Coronary artery (tissue), 2 donors: ENCODE results near the gene SZRD1.

Experiments
- DNase-seq: peaks from one replicate; pipeline ENCODE4 v3.0.0-alpha.2; 2017; ENCODE audit warnings: low spot score
- H3K27ac ChIP-seq, 2 donors: fragments of 200-600 bp; sonication (generic); one replicate each; pipeline ENCODE4 v1.5.1; 2016 to 2019
- H3K4me3 ChIP-seq: fragments of 200-600 bp; sonication (generic); 2 replicates; pipeline ENCODE4 v1.5.1; 2016; ENCODE audit warnings: mild to moderate bottlenecking, moderate library complexity
- TF ChIP-seq, protein P1 (sequence below): fragments of 200-600 bp; sonication (generic); IDR thresholded peaks from one replicate; pipeline ENCODE4 v1.5.1; 2019; ENCODE audit warnings: antibody characterized with exemption

SZRD1 gene

DNA sequence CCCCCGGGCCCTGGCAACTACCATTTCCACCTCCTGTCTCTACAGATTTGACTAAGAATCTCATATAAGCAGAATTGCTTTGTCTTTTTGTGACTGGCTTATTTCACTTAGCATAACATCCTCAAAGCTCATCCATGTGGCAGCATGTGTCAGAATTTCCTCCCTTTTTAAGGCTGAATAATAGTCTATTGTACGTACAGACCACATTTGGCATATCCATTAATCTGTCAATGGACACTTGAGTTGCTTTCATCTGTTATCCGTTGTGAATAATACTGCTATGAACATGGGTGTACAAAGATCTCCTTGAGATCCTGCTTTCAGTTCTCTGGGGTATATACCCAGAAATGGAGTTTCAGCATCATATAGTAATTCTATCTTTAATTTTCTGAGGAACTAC lies 46.1 kb downstream of the SZRD1 start:
- no peak for DNase-seq
- Histone ChIP-seq H3K4me3 (no peak overlapping the region), H3K27ac (no peak overlapping the region)
- TF ChIP-seq, protein P1, sequence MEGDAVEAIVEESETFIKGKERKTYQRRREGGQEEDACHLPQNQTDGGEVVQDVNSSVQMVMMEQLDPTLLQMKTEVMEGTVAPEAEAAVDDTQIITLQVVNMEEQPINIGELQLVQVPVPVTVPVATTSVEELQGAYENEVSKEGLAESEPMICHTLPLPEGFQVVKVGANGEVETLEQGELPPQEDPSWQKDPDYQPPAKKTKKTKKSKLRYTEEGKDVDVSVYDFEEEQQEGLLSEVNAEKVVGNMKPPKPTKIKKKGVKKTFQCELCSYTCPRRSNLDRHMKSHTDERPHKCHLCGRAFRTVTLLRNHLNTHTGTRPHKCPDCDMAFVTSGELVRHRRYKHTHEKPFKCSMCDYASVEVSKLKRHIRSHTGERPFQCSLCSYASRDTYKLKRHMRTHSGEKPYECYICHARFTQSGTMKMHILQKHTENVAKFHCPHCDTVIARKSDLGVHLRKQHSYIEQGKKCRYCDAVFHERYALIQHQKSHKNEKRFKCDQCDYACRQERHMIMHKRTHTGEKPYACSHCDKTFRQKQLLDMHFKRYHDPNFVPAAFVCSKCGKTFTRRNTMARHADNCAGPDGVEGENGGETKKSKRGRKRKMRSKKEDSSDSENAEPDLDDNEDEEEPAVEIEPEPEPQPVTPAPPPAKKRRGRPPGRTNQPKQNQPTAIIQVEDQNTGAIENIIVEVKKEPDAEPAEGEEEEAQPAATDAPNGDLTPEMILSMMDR, result no peak

DNA sequence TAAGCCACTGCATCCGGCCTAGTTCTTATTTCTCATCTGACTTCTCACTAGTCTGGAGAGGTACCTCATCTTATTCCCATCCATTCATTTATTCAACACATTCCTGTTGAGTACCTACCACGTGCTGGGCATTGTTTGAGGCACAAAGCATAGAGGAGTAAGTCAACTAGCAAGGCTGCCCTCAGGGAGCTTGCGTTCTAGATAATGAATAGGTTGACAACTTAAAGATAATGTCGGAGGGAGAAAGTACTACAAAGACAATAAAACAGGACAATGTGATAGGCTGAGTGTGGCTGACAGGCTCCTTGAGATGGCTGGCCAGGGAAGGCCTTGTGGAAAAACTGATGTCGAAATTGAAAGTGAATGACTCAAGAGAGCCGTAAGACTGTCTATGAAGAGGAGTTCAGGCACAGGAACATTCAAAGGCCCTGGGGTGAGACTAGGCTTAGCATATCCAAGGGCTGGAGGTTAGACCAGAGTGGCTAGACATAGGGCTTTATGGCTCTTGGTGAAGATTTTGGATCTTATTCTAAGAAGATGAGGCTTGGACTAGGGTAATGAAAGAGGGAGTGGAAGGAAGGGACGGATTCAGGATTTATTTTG lies 51.9 kb downstream of the SZRD1 start:
- TF ChIP-seq, protein P1, result no peak
- Histone ChIP-seq H3K27ac (no peak overlapping the region), H3K4me3 (no peak overlapping the region)
- no peak for DNase-seq

DNA sequence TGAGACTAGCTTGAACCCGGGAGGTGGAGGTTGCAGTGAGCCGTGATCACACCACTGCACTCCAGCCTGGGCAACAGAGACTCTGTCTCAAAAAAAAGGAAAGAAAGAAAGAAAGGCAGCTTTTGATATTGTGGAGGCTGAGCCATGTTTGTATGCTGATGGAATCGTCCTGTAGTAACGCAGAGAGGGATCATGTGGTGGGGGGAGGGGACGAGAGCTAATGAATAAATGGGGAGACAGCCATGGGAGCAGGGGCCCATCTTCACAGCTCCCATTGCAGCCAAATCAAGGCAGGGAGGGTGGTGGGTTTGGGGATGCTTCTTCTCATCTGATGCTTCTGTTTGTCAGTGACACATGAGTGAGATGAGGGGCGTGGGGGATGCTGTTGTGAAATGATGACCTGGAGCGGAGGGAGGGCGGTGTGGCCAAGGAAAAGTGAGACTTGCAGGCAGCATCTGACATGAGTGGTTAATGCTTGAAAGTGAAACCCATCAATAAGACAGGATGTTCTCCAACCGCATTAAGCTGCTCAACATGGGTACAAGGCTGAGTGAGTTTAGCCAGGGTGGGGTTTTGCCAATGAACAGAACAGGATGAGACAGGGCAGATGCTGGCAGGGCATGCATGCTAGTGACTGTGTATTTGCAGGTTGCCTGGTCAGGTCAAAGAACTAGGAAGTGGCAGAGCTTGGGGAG lies 53.5 kb downstream of the SZRD1 start:
- H3K27ac ChIP-seq, result no peak overlapping the region
- H3K4me3 ChIP-seq, result no peak overlapping the region
- no peak for DNase-seq
- TF ChIP-seq, protein P1, result no peak

DNA sequence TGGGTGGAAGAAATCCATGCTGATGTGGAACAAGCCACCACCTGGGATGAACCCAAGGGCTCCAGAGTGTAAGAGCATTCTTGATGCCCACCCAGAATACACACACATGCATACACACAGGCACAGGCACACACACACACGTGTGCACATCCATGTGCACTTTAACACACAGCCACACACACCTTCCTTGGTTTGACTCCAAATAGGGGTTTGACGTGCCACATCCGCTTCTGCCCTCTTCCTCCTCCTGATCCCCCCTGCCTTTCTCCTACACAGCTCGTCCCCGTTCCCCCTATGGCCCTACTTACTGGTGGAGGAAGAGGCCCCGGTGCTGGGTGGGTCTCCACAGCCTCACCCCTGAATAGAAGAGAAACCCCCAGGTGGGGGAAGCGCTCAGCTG lies 54.2 kb downstream of the SZRD1 start:
- DNase-seq, result no peak
- Histone ChIP-seq H3K4me3 (no peak overlapping the region), H3K27ac (no peak overlapping the region)
- TF ChIP-seq, protein P1, result no peak

DNA sequence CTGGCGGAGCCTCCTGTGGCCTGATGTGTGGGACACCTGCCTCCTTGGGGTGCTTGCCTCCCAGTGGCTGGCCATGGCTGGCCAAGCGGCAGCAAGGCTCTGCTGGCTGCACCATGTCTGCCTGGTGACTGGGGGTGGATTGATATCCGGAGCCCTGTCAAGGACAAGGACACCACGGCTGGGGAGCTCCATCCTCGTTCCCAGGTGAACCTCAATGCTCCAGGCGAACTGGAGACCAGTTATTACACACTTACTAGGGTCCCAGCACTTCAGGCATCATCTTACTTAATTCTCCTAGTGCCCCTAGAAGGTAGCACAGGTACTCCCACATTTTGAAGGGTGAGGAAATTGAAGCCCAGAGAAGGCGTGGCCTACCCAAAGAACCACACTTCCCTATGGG lies 55.0 kb downstream of the SZRD1 start:
- Histone ChIP-seq H3K4me3 (no peak overlapping the region), H3K27ac (no peak overlapping the region)
- no peak for DNase-seq
- TF ChIP-seq, protein P1, result no peak

DNA sequence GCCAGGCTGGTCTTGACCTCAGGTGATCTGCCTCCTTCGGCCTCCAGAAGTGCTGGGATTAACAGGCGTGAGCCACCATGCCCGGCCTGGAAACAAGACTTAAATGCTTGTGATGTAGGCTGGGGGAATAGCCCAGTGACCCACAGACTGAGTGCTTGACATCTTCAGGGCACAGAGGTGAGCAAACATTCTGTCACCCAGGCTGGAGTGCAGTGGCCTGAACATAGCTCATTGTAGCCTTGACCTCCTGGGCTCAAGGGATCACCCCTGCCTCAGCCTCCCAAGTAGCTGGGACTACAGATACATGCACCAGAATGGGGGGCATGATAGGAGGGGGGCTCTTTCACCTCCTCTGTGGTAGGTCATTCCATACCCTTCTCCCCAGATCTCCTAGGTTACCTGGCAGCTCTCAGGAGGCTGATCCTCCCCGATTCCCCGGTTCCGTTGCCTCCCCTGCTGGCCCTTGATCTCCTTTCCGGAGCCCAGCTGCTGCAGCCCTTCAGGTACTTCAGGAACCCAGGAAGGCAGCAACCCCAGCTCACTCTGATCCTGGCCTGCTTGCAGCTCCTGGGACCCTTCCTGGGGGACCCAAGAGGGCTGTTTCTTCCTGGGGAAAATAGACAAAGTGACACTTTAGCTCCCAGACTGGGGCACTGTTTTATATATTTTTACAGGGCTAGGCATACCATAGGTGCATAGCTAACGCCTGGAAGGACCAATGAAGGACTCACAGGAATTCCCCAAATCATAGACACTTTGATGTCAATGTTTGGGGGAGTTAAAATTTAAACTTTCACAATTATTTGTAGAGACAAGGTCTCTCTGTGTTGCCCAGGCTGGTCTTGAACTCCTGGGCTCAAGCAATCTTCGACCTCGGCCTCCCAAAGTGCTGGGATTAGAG lies 58.3 kb downstream of the SZRD1 start:
- no peak overlapping the region for H3K27ac ChIP-seq
- no peak for DNase-seq
- no peak overlapping the region for H3K4me3 ChIP-seq
- TF ChIP-seq, protein P1, result no peak
